Measurements from ENCODE around the gene MLYCD. TPM values are rescaled to one million over a fixed set of nuclear protein-coding genes. Genes with fewer than 3 reads are reported as not detected.

MLYCD gene
- total and polyA plus RNA-seq, 4 experiments from 2014 or later, result 0.81 to 11.1 (median 6.3) TPM

DNA sequence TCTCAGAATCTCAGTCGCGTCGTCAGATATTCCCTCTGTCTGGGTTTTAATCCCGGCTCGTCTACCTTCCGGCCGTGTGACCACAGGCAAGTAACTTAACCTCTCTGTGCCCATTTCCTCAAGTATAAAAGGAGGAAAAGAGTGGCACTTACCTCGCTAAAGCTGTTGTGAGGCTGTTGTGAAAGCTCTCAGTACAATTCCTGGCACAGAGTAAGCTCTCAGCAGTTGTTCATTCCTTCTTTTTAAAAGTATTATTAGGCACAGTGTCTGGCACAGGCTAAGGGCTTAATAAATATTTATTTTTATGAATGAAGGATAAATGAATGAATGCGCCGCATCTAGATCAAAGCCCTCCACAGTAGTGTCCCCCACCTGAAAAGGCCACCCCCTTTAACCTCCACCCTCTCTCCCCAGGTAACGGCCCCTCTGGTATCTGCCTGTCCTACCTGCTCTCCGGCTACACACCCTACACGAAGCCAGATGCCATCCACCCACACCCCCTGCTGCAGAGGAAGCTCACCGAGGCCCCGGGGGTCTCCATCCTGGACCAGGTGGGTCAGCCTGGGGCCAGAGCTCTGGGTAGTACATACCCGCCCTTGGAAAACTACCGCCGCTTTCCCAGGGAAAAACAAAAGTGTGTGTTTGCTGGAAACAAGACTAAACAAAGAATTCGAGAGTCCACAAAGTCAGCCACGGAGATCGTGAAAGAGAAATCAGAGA, 60.1 kb downstream of the MLYCD start:
- no peak overlapping the region for H3K27ac ChIP-seq (ENCODE audit: low read depth, low read length)
- no peaks in the 10 kb centered on the region for H3K9me3 ChIP-seq (ENCODE audit: control insufficient read depth in 1 of 2, low read length in 2 of 2)
- ChIA-PET POLR2A (ENCODE audit: partially characterized antibody) (no interaction called here), CTCF (ENCODE audit: partially characterized antibody) (interaction anchor here (0.9 kb wide), 1 partner anchor 228 kb away, joined by 3 read pairs; the partner anchor contains the start of gene TAF1C)
- Mint-ChIP-seq H3K4me1 (peaks cover 0 to 5% (median 2%) of the 10 kb centered on the region in 4 donors), H3K27me3 (peaks cover 8 to 14% of the 10 kb centered on the region in 2 donors), H3K4me3 (no peak overlapping the region), H3K36me3 (no peaks in the 10 kb centered on the region), H3K9me3 (no peaks in the 10 kb centered on the region), H3K27ac (no peak overlapping the region)
- no peak for DNase-seq
- intact Hi-C loops (cut with micrococcal nuclease), result no loop called here
- no peaks in the 10 kb centered on the region for H3K4me1 ChIP-seq (ENCODE audit: insufficient read depth, low read length)
- no peak overlapping the region for H3K4me3 ChIP-seq (ENCODE audit: low read length in 2 of 2)
- no peaks in the 10 kb centered on the region for H3K36me3 ChIP-seq (ENCODE audit: insufficient read depth, low read length)
- no peaks in the 10 kb centered on the region for H3K27me3 ChIP-seq (ENCODE audit: insufficient read depth, low read length)

DNA sequence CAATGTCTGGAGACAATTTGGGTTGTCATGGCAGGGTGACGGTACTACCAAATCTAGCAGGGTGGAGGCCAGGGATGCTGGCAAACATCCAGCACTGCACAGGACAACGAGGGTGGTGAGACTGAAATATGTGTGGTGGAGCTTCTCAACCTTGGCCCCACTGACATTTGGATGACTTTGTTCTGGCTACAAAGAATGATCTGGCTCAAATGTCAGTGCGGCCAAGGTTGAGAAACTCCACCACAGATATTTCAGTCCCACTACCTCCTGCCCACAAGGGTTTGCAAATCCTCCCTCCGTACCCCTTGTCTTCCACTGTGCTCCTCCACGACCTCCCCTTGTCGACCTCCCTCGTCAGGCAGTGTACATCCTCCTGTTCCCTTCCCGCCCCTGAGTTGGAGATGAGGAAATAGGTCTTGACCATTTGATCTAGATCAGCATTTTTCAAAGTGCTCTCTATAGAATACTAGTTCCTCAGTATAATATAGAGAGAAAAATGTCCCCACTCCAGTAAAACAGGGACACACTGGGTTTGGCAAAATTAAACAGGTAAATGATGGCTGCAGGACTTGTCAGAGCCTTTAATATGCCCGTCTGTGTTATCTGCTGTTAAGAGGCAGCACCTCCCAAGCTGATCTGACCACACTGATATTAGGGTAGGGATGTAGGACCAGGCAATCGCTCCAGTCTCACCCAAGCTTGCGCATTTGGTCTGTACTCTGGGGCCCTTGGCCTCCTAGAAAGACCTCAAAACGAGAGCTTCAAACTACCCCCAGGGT, 60.9 kb downstream of the MLYCD start:
- intact Hi-C loops (cut with micrococcal nuclease), result no loop called here
- H3K27me3 ChIP-seq (ENCODE audit: insufficient read depth, low read length), result no peaks in the 10 kb centered on the region
- no peak overlapping the region for H3K27ac ChIP-seq (ENCODE audit: low read depth, low read length)
- POLR2A ChIA-PET (ENCODE audit: partially characterized antibody), result no interaction called here
- no peak overlapping the region for H3K4me3 ChIP-seq (ENCODE audit: low read length in 2 of 2)
- DNase-seq, result no peak
- Mint-ChIP-seq H3K4me3 (no peak overlapping the region), H3K27ac (no peak overlapping the region), H3K36me3 (no peaks in the 10 kb centered on the region), H3K27me3 (peaks cover 5 to 6% of the 10 kb centered on the region in 2 donors), H3K9me3 (no peaks in the 10 kb centered on the region), H3K4me1 (no peaks in the 10 kb centered on the region)
- H3K9me3 ChIP-seq (ENCODE audit: control insufficient read depth in 1 of 2, low read length in 2 of 2), result no peaks in the 10 kb centered on the region
- CTCF ChIA-PET (ENCODE audit: partially characterized antibody), result no interaction called here
- H3K36me3 ChIP-seq (ENCODE audit: insufficient read depth, low read length), result no peaks in the 10 kb centered on the region
- no peaks in the 10 kb centered on the region for H3K4me1 ChIP-seq (ENCODE audit: insufficient read depth, low read length)

DNA sequence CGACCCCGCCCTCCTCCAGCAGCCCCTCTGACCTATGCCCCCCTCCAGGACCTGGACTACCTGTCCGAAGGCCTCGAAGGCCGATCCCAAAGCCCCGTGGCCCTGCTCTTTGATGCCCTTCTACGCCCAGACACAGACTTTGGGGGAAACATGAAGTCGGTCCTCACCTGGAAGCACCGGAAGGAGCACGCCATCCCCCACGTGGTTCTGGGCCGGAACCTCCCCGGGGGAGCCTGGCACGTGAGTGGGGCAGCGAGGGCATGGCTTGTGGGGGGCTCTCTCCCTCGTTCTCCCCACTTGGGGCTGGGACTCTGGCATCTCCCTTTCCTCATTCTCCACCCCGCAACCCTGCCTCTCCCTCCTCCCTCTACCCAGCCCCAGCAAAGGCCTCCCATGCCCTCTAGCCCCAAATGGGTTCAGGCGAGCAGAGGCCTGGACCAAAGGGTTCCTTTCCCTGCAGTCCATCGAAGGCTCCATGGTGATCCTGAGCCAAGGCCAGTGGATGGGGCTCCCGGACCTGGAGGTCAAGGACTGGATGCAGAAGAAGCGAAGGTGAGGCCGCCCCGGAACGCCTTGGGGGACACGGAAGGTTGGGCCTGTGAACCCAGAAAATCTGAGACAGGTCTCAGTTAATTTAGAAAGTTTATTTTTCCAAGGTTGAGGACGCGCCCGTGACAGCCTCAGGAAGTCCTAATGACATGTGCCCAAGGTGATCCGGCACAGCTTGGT, 61.8 kb downstream of the MLYCD start:
- Histone ChIP-seq H3K9me3 (ENCODE audit: control insufficient read depth in 1 of 2, low read length in 2 of 2) (no peaks in the 10 kb centered on the region), H3K4me1 (ENCODE audit: insufficient read depth, low read length) (no peaks in the 10 kb centered on the region), H3K36me3 (ENCODE audit: insufficient read depth, low read length) (no peaks in the 10 kb centered on the region), H3K4me3 (ENCODE audit: low read length in 2 of 2) (no peak overlapping the region), H3K27ac (ENCODE audit: low read depth, low read length) (no peak overlapping the region), H3K27me3 (ENCODE audit: insufficient read depth, low read length) (no peaks in the 10 kb centered on the region)
- H3K27me3 Mint-ChIP-seq, result peaks cover 0 to 2% of the 10 kb centered on the region in 2 donors
- peak overlapping the region in 1 of 7 donors; percentile 64 for H3K27ac Mint-ChIP-seq
- H3K4me3 Mint-ChIP-seq, result no peak overlapping the region
- POLR2A ChIA-PET (ENCODE audit: partially characterized antibody), result no interaction called here
- intact Hi-C loops (cut with micrococcal nuclease), result no loop called here
- H3K9me3 Mint-ChIP-seq, result no peaks in the 10 kb centered on the region
- no peaks in the 10 kb centered on the region for H3K36me3 Mint-ChIP-seq
- CTCF ChIA-PET (ENCODE audit: partially characterized antibody), result no interaction called here
- DNase-seq, result no peak
- no peaks in the 10 kb centered on the region for H3K4me1 Mint-ChIP-seq

DNA sequence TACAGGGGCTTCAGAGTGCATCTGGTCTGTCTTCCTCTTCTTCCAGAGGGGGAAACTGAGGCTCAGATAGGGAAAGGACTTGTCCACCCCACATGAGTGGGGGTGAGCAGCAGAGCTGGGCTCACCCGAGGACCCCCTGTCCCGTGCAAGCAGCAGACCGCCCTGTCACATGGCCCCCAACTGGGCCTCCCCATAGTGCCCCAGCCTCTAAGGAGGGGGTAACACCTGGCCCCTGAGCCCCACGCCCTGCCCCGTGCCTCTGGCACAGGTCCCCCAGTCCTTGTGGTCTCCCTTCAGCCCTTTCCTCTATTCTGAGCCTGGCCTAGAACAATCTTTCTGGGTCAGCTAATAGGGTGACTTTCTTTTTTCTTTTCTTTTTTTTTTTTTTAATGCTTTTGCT, 62.7 kb downstream of the MLYCD start:
- POLR2A ChIA-PET (ENCODE audit: partially characterized antibody), result no interaction called here
- no peak overlapping the region for H3K27ac ChIP-seq (ENCODE audit: low read depth, low read length)
- no peaks in the 10 kb centered on the region for H3K9me3 Mint-ChIP-seq
- no peaks in the 10 kb centered on the region for H3K36me3 Mint-ChIP-seq
- no peak overlapping the region for H3K4me3 Mint-ChIP-seq
- no peaks in the 10 kb centered on the region for H3K27me3 ChIP-seq (ENCODE audit: insufficient read depth, low read length)
- intact Hi-C loops (cut with micrococcal nuclease), result no loop called here
- H3K27ac Mint-ChIP-seq, result no peak overlapping the region
- no peaks in the 10 kb centered on the region for H3K4me1 Mint-ChIP-seq
- no peaks in the 10 kb centered on the region for H3K9me3 ChIP-seq (ENCODE audit: control insufficient read depth in 1 of 2, low read length in 2 of 2)
- DNase-seq, result no peak
- H3K27me3 Mint-ChIP-seq, result peaks cover 0 to 2% of the 10 kb centered on the region in 2 donors
- no peak overlapping the region for H3K4me3 ChIP-seq (ENCODE audit: low read length in 2 of 2)
- no peaks in the 10 kb centered on the region for H3K36me3 ChIP-seq (ENCODE audit: insufficient read depth, low read length)
- no peaks in the 10 kb centered on the region for H3K4me1 ChIP-seq (ENCODE audit: insufficient read depth, low read length)
- CTCF ChIA-PET (ENCODE audit: partially characterized antibody), result no interaction called here

DNA sequence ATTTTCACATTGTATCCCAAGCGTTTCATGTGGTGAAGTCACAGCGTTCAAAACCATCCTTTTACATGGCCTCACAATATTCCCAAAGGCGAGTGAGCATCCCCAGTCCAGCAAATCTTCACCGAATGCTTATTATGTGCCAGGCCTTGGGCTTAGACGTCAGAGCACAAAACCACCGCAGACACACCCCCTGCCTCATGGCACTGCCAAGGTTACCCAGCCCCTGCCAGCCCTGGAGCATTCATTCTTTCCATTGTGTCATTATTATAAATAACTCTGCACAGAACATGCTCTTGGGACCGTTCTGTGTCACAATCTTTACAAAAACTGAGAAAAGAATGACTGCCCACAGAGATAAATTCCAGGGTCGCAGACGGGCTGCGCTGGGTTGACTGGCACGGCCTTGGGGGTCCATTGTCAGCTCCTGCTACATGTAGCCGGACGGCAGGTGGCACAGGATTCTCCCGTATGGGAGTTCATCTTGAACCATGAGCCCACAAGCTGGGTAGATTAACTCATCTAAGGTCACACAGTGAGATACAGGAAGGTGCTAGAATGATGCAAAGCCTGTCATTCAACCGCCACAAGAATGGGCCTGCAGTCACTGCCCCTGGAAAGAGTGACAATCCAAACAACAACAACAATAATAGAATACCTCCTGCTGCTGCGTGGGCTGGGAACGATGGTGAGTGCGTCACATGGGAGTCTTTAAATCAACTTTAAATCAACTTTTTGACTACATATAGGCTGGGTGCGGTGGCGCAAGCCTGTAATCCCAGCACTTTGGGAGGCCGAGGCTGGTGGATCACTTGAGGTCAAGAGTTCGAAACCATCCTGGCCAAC, 64.6 kb downstream of the MLYCD start:
- no peak overlapping the region for H3K4me3 ChIP-seq (ENCODE audit: low read length in 2 of 2)
- H3K36me3 Mint-ChIP-seq, result no peaks in the 10 kb centered on the region
- DNase-seq, result no peak
- H3K27me3 Mint-ChIP-seq, result peaks cover 3 to 6% of the 10 kb centered on the region in 2 donors
- peaks cover 0 to 2% (median 0%) of the 10 kb centered on the region in 8 donors for H3K9me3 Mint-ChIP-seq
- H3K36me3 ChIP-seq (ENCODE audit: insufficient read depth, low read length), result no peaks in the 10 kb centered on the region
- H3K4me1 ChIP-seq (ENCODE audit: insufficient read depth, low read length), result no peaks in the 10 kb centered on the region
- H3K27ac Mint-ChIP-seq, result no peak overlapping the region
- H3K4me1 Mint-ChIP-seq, result peaks cover 0 to 4% (median 2%) of the 10 kb centered on the region in 4 donors
- no peak overlapping the region for H3K27ac ChIP-seq (ENCODE audit: low read depth, low read length)
- no peaks in the 10 kb centered on the region for H3K9me3 ChIP-seq (ENCODE audit: control insufficient read depth in 1 of 2, low read length in 2 of 2)
- intact Hi-C loops (cut with micrococcal nuclease), result no loop called here
- H3K27me3 ChIP-seq (ENCODE audit: insufficient read depth, low read length), result no peaks in the 10 kb centered on the region
- POLR2A ChIA-PET (ENCODE audit: partially characterized antibody), result no interaction called here
- CTCF ChIA-PET (ENCODE audit: partially characterized antibody), result no interaction called here
- H3K4me3 Mint-ChIP-seq, result no peak overlapping the region

DNA sequence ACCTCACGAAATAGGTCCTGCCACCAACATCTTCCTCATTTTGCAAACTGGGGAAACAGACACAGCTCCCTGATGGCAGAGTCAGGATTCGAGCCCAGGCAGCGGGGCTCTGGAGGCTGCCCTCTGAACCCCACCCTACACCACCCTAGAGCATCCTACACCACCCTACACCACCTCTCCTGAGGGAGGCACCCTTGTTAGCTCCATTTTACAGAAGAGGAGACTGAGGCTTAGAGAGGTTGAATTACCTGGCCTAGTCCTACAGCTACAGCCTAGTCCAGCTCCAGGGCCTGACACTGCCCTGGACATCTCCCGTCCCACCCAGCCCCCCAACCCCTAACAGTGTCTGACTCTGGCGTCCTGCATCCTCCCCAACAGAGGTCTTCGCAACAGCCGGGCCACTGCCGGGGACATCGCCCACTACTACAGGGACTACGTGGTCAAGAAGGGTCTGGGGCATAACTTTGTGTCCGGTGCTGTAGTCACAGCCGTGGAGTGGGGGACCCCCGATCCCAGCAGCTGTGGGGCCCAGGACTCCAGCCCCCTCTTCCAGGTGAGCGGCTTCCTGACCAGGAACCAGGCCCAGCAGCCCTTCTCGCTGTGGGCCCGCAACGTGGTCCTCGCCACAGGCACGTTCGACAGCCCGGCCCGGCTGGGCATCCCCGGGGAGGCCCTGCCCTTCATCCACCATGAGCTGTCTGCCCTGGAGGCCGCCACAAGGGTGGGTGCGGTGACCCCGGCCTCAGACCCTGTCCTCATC, 65.9 kb downstream of the MLYCD start:
- DNase-seq, result no peak
- no peaks in the 10 kb centered on the region for H3K27me3 ChIP-seq (ENCODE audit: insufficient read depth, low read length)
- H3K9me3 Mint-ChIP-seq, result peaks cover 0 to 2% (median 0%) of the 10 kb centered on the region in 8 donors
- H3K4me1 Mint-ChIP-seq, result peaks cover 0 to 4% (median 2%) of the 10 kb centered on the region in 4 donors
- H3K4me3 Mint-ChIP-seq, result no peak overlapping the region
- intact Hi-C loops (cut with micrococcal nuclease), result no loop called here
- H3K4me3 ChIP-seq (ENCODE audit: low read length in 2 of 2), result no peak overlapping the region
- ChIA-PET POLR2A (ENCODE audit: partially characterized antibody) (no interaction called here), CTCF (ENCODE audit: partially characterized antibody) (interaction anchor here (0.9 to 1.1 kb wide), 2 partner anchors 9 to 222 kb away, joined by 3 read pairs; partner anchors contain the start of gene TAF1C)
- no peaks in the 10 kb centered on the region for H3K9me3 ChIP-seq (ENCODE audit: control insufficient read depth in 1 of 2, low read length in 2 of 2)
- H3K27ac ChIP-seq (ENCODE audit: low read depth, low read length), result no peak overlapping the region
- H3K36me3 ChIP-seq (ENCODE audit: insufficient read depth, low read length), result no peaks in the 10 kb centered on the region
- H3K27ac Mint-ChIP-seq, result no peak overlapping the region
- H3K27me3 Mint-ChIP-seq, result peaks cover 5 to 9% of the 10 kb centered on the region in 2 donors
- H3K4me1 ChIP-seq (ENCODE audit: insufficient read depth, low read length), result no peaks in the 10 kb centered on the region
- H3K36me3 Mint-ChIP-seq, result no peaks in the 10 kb centered on the region
